Bronchial epithelial cell (primary cell): Measurements from ENCODE around the gene RTEL1. TPM values are rescaled to one million over a fixed set of nuclear protein-coding genes. Genes with fewer than 3 reads are reported as not detected.
A peak's percentile ranks its signal among the peaks of the same experiment; 100 is the strongest.

Source experiments
- DNase-seq: peaks from one replicate; pipeline ENCODE4 v3.0.0-alpha.2; 2010; ENCODE audit warnings: low read depth
- FAIRE-seq: peaks from 2 replicates; lab custom pipeline; 2011; peaks lifted over from hg19 to GRCh38; lab: Jason Lieb, UNC
- H3K27me3 ChIP-seq: 2 replicates; pipeline ENCODE4 v1.5.1; 2011; ENCODE audit warnings: low read length; ENCODE audit not compliant: control insufficient read depth, insufficient read depth
- H3K36me3 ChIP-seq: 2 replicates; pipeline ENCODE4 v1.5.1; 2011; ENCODE audit warnings: low read length; ENCODE audit not compliant: control insufficient read depth, insufficient read depth
- H3K4me3 ChIP-seq: 2 replicates; pipeline ENCODE4 v1.5.1; 2011; ENCODE audit warnings: mild to moderate bottlenecking, low read depth, low read length, control low read depth
- total RNA-seq: library from RNA; depleted of rRNA; stranded (reverse); fragments of >200 nt; gene quantifications from 2 replicates; pipeline ENCODE4 v1.2.1, GENCODE V29; 2014
- TF ChIP-seq, protein P1 (sequence below): IDR thresholded peaks from 2 replicates; pipeline ENCODE4 v1.5.1; 2011; ENCODE audit warnings: mild to moderate bottlenecking, moderate library complexity, low read length, control low read depth, inconsistent platforms; ENCODE audit not compliant: insufficient read depth, severe bottlenecking

The RTEL1 gene
- total RNA-seq, 1 donor from 2014 or later, result 4.5 TPM

DNA sequence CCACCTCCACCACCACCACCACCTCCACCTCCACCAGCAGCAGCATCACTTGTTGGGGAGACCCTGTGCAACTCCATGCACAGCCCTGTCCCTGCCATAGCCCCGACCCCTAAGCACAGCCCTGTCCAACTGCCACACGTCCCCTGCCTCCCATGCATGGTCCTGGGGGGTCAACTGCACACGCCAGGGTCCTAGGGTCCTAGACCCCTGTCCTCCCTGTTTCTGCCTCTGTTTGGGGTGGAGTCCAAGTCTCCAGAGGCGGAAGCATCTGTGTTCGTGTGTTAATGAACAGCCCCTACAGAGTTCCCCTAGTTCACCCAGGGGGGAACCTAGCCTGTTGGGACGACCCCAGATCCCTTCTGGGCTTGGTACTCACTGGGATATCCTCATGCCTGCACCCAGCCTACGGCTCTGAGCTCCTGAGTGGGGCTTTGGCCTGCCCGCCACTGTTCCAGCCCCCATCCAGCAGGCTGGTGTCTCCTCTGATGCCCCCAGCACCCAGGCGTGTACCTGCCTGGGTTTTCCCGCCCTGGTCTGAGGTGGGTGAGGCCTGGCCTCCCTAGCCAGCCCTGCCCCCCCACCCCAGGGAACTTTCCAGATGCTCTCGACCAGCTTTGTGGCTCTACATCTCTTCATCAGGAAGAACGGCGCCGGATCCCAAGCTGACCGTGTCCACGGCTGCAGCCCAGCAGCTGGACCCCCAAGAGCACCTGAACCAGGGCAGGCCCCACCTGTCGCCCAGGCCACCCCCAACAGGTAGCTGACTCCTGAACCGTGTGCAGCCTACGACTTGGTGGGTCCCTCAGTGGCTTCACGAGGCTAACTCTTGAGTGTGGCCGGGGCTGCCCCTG is 35.8 kb downstream of the RTEL1 start:
- TF ChIP-seq, protein P1, sequence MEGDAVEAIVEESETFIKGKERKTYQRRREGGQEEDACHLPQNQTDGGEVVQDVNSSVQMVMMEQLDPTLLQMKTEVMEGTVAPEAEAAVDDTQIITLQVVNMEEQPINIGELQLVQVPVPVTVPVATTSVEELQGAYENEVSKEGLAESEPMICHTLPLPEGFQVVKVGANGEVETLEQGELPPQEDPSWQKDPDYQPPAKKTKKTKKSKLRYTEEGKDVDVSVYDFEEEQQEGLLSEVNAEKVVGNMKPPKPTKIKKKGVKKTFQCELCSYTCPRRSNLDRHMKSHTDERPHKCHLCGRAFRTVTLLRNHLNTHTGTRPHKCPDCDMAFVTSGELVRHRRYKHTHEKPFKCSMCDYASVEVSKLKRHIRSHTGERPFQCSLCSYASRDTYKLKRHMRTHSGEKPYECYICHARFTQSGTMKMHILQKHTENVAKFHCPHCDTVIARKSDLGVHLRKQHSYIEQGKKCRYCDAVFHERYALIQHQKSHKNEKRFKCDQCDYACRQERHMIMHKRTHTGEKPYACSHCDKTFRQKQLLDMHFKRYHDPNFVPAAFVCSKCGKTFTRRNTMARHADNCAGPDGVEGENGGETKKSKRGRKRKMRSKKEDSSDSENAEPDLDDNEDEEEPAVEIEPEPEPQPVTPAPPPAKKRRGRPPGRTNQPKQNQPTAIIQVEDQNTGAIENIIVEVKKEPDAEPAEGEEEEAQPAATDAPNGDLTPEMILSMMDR, result no peak

DNA sequence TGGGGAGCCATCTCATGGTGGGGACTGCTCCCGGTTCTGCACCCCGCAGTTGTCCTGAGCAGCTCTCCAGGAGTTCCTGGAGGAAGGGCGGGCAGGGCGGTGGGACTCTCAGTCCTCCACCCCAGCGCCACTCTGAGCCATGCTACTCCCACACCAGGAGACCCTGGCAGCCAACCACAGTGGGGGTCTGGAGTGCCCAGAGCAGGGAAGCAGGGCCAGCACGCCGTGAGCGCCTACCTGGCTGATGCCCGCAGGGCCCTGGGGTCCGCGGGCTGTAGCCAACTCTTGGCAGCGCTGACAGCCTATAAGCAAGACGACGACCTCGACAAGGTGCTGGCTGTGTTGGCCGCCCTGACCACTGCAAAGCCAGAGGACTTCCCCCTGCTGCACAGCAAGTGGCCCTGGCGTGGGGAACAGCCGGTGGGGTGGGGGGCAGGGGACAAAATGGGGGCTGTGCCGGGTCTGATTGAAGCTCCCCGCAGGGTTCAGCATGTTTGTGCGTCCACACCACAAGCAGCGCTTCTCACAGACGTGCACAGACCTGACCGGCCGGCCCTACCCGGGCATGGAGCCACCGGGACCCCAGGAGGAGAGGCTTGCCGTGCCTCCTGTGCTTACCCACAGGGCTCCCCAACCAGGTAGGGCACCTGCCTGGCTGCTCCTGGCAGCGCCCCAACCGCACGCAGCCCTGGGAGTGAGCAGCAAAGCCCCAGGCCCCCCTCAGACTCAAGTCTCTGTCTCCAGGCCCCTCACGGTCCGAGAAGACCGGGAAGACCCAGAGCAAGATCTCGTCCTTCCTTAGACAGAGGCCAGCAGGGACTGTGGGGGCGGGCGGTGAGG is 36.7 kb downstream of the RTEL1 start:
- no peak overlapping the region for H3K4me3 ChIP-seq
- no peak for FAIRE-seq

More for the DNA sequence above, 35.8 kb downstream of the RTEL1 start:
- Histone ChIP-seq H3K4me3 (no peak overlapping the region), H3K36me3 (peaks cover 4% of the 10 kb centered on the region), H3K27me3 (no peaks in the 10 kb centered on the region)
- no peak for FAIRE-seq
- DNase-seq, result no peak

DNA sequence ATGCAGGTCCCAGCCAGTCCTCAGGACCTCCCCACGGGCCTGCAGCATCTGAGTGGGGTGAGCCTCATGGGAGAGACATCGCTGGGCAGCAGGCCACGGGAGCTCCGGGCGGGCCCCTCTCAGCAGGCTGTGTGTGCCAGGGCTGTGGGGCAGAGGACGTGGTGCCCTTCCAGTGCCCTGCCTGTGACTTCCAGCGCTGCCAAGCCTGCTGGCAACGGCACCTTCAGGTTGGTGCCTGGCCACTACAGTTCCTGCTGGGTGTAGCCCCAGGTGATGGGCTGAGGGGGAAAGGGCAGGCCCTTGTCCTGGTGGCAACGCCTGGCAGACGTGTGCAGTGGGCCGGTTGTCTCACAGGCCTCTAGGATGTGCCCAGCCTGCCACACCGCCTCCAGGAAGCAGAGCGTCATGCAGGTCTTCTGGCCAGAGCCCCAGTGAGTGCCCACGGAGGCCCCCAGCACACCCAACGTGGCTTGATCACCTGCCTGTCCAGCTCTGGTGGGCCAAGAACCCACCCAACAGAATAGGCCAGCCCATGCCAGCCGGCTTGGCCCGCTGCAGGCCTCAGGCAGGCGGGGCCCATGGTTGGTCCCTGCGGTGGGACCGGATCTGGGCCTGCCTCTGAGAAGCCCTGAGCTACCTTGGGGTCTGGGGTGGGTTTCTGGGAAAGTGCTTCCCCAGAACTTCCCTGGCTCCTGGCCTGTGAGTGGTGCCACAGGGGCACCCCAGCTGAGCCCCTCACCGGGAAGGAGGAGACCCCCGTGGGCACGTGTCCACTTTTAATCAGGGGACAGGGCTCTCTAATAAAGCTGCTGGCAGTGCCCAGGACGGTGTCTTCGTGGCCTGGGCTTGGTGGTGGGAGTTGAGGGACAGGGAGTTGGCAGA is 37.6 kb downstream of the RTEL1 start:
- no peaks in the 10 kb centered on the region for H3K27me3 ChIP-seq
- H3K4me3 ChIP-seq, result no peak overlapping the region
- DNase-seq (no peak), FAIRE-seq (no peak)
- peaks cover 5% of the 10 kb centered on the region for H3K36me3 ChIP-seq
- TF ChIP-seq, protein P1, result no peak

More for the DNA sequence above, 36.7 kb downstream of the RTEL1 start:
- Histone ChIP-seq H3K36me3 (peaks cover 4% of the 10 kb centered on the region), H3K27me3 (no peaks in the 10 kb centered on the region)
- TF ChIP-seq, protein P1, result no peak
- no peak for DNase-seq

DNA sequence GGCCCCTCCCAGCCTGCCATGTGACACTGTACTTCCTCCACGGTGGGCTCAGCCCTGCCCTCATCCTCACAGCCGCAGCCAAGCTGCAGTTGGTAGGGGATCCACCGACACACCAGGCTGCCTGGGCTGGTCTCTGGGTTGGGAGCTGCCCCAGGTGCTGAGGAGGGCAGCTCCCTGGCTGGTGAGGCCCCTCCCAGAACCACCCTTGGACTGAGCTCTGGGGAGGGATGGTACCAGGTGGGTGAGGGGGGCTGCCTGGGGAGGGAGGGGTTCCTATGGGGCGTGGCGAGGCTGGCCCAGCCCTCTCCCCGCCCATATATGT is 38.2 kb downstream of the RTEL1 start:
- peak overlapping the region; percentile 39 for H3K4me3 ChIP-seq
- DNase-seq (peak; percentile 57), FAIRE-seq (no peak)
- no peaks in the 10 kb centered on the region for H3K27me3 ChIP-seq
- H3K36me3 ChIP-seq, result peaks cover 5% of the 10 kb centered on the region
- TF ChIP-seq, protein P1, result no peak

DNA sequence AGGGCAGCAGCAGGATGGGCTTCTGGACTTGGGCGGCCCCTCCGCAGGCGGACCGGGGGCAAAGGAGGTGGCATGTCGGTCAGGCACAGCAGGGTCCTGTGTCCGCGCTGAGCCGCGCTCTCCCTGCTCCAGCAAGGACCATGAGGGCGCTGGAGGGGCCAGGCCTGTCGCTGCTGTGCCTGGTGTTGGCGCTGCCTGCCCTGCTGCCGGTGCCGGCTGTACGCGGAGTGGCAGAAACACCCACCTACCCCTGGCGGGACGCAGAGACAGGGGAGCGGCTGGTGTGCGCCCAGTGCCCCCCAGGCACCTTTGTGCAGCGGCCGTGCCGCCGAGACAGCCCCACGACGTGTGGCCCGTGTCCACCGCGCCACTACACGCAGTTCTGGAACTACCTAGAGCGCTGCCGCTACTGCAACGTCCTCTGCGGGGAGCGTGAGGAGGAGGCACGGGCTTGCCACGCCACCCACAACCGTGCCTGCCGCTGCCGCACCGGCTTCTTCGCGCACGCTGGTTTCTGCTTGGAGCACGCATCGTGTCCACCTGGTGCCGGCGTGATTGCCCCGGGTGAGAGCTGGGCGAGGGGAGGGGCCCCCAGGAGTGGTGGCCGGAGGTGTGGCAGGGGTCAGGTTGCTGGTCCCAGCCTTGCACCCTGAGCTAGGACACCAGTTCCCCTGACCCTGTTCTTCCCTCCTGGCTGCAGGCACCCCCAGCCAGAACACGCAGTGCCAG is 38.7 kb downstream of the RTEL1 start, which contains the start of gene TNFRSF6B:
TNFRSF6B (plus strand) TSS at position 25 of the 729 bp plus-strand sequence; CDS start at position 141, 116 bp downstream.
- peaks cover 5% of the 10 kb centered on the region for H3K36me3 ChIP-seq
- H3K27me3 ChIP-seq, result no peaks in the 10 kb centered on the region
- peak within 1 kb of the TSS; percentile 39 for H3K4me3 ChIP-seq
- TF ChIP-seq, protein P1, result no peak
- DNase-seq (no peak), FAIRE-seq (no peak)
